Stomach (tissue), 4 donors: Measurements from ENCODE around the gene MAP2K2.

Source experiments
- CTCF ChIP-seq, 7 experiments: fragments of 450-650 bp in 4 of 7; fragments of 200-600 bp in 3 of 7; sonication (generic) in 3 of 7; IDR thresholded peaks; one replicate each; pipeline ENCODE4 v1.5.1; 2016 to 2019; ENCODE audit warnings: antibody characterized with exemption in 7 of 7, control low read depth in 2 of 7, mild to moderate bottlenecking in 1 of 7
- EP300 ChIP-seq: sonication (generic); formaldehyde crosslinking; IDR thresholded peaks from one replicate; pipeline ENCODE4 v1.6.1; 2017; ENCODE audit warnings: antibody characterized with exemption
- POLR2A ChIP-seq, 4 donors: fragments of 450-650 bp; IDR thresholded peaks; one replicate each; pipeline ENCODE4 v1.6.1; 2016; ENCODE audit warnings: antibody characterized with exemption in 4 of 4, control low read depth in 2 of 4, mild to moderate bottlenecking in 1 of 4, moderate library complexity in 1 of 4

GRCh38 chr19:4121815-4122214 is 2.1 kb downstream of the MAP2K2 start:
- TF ChIP-seq POLR2A (IDR thresholded peaks at IDR 0.05) (no peak), CTCF (IDR thresholded peaks at IDR 0.05) (no peak), EP300 (no peak)
